Measurements from ENCODE around the gene FAM3C. TPM values are rescaled to one million over a fixed set of nuclear protein-coding genes. Genes with fewer than 3 reads are reported as not detected.

The FAM3C gene
- total RNA-seq, 1 experiment from 2014 or later, result 37.9 TPM

GRCh38 chr7:121366852-121367431, 29.2 kb downstream of the FAM3C start:
- H3K27ac ChIP-seq (ENCODE audit: low read length), result no peak overlapping the region
- peaks cover 38% of the 10 kb centered on the region for H3K36me3 ChIP-seq (ENCODE audit: low read depth, low read length)

GRCh38 chr7:121360564-121360963, 35.5 kb downstream of the FAM3C start:
- intact Hi-C loops (cut with micrococcal nuclease), result no loop called here
- peaks cover 35% of the 10 kb centered on the region for H3K36me3 ChIP-seq (ENCODE audit: low read depth, low read length)
- no TSS peak for BruUV-seq (replicated peaks)
- ATAC-seq (no peak), DNase-seq (no peak)
- CTCF ChIA-PET, result no interaction called here
- TF ChIP-seq EZH2phosphoT487 (IDR thresholded peaks at IDR 0.05; ENCODE audit: borderline replicate concordance, low read length) (no peak), EZH2 (IDR thresholded peaks at IDR 0.05; ENCODE audit: low read length, unreplicated experiment) (no peak)
- TF ChIP-seq, protein P1, sequence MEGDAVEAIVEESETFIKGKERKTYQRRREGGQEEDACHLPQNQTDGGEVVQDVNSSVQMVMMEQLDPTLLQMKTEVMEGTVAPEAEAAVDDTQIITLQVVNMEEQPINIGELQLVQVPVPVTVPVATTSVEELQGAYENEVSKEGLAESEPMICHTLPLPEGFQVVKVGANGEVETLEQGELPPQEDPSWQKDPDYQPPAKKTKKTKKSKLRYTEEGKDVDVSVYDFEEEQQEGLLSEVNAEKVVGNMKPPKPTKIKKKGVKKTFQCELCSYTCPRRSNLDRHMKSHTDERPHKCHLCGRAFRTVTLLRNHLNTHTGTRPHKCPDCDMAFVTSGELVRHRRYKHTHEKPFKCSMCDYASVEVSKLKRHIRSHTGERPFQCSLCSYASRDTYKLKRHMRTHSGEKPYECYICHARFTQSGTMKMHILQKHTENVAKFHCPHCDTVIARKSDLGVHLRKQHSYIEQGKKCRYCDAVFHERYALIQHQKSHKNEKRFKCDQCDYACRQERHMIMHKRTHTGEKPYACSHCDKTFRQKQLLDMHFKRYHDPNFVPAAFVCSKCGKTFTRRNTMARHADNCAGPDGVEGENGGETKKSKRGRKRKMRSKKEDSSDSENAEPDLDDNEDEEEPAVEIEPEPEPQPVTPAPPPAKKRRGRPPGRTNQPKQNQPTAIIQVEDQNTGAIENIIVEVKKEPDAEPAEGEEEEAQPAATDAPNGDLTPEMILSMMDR (conservative IDR thresholded peaks at IDR 0.05; ENCODE audit: low read depth, low read length), result no peak
- H3K4me1 ChIP-seq (ENCODE audit: insufficient read depth, low read length), result no peaks in the 10 kb centered on the region
- no peak overlapping the region for H3K4me2 ChIP-seq (ENCODE audit: low read length)
- no peaks in the 10 kb centered on the region for H3K27me3 ChIP-seq (ENCODE audit: low read length)
- POLR2A ChIA-PET (ENCODE audit: unreplicated experiment), result no interaction called here
- no peak overlapping the region for H3K4me3 ChIP-seq (ENCODE audit: low read length)
- H2AFZ ChIP-seq (ENCODE audit: low read length), result no peak overlapping the region
- no peaks in the 10 kb centered on the region for H4K20me1 ChIP-seq (ENCODE audit: low read length)
- H3K79me2 ChIP-seq (ENCODE audit: low read length), result no peaks in the 10 kb centered on the region
- H3K9me2 ChIP-seq (replicated peaks; ENCODE audit: low read length), result no peaks in the 10 kb centered on the region
- no peak overlapping the region for H3K9ac ChIP-seq (ENCODE audit: low read length)
- no peaks in the 10 kb centered on the region for H3F3A ChIP-seq (ENCODE audit: low read length, unreplicated experiment)
- H3K9me3 ChIP-seq (ENCODE audit: low read length), result no peaks in the 10 kb centered on the region
- no peak overlapping the region for H3K27ac ChIP-seq (ENCODE audit: low read length)

More at GRCh38 chr7:121366852-121367431, 29.2 kb downstream of the FAM3C start:
- BruUV-seq (replicated peaks), result no TSS peak
- Histone ChIP-seq H3K4me2 (ENCODE audit: low read length) (no peak overlapping the region), H2AFZ (ENCODE audit: low read length) (no peak overlapping the region), H3K4me1 (ENCODE audit: insufficient read depth, low read length) (peaks cover 9% of the 10 kb centered on the region), H4K20me1 (ENCODE audit: low read length) (no peaks in the 10 kb centered on the region), H3K9me2 (replicated peaks; ENCODE audit: low read length) (no peaks in the 10 kb centered on the region), H3K4me3 (ENCODE audit: low read length) (no peak overlapping the region), H3K79me2 (ENCODE audit: low read length) (no peaks in the 10 kb centered on the region), H3K27me3 (ENCODE audit: low read length) (no peaks in the 10 kb centered on the region), H3K9me3 (ENCODE audit: low read length) (no peaks in the 10 kb centered on the region), H3K9ac (ENCODE audit: low read length) (no peak overlapping the region), H3F3A (ENCODE audit: low read length, unreplicated experiment) (no peaks in the 10 kb centered on the region)
- TF ChIP-seq, protein P1 (conservative IDR thresholded peaks at IDR 0.05; ENCODE audit: low read depth, low read length), result peak; percentile 86
- no peak for TF ChIP-seq EZH2 (IDR thresholded peaks at IDR 0.05; ENCODE audit: low read length, unreplicated experiment)
- no peak for TF ChIP-seq EZH2phosphoT487 (IDR thresholded peaks at IDR 0.05; ENCODE audit: borderline replicate concordance, low read length)
- peak; percentile 46 for DNase-seq
- peak; percentile 53 for ATAC-seq
- intact Hi-C loops (cut with micrococcal nuclease), result loop anchor here (1.0 to 2.0 kb wide), 5 partner anchors 20 to 627 kb away; no protein-coding TSS in a partner anchor
- POLR2A ChIA-PET (ENCODE audit: unreplicated experiment), result interaction anchor here (0.6 kb wide), 1 partner anchor 30 kb away, joined by 3 read pairs; no protein-coding TSS in a partner anchor
- CTCF ChIA-PET, result interaction anchor here (0.6 to 1.4 kb wide), 5 partner anchors 29 to 628 kb away, joined by 3 to 8 read pairs (median 5); partner anchors contain the start of gene FAM3C

GRCh38 chr7:121355574-121355973, 40.5 kb downstream of the FAM3C start:
- H2AFZ ChIP-seq (ENCODE audit: low read length), result no peak overlapping the region
- H3K4me2 ChIP-seq (ENCODE audit: low read length), result no peak overlapping the region
- H3K9me2 ChIP-seq (replicated peaks; ENCODE audit: low read length), result no peaks in the 10 kb centered on the region
- H3K4me1 ChIP-seq (ENCODE audit: insufficient read depth, low read length), result no peaks in the 10 kb centered on the region
- intact Hi-C loops (cut with micrococcal nuclease), result no loop called here
- no TSS peak for BruUV-seq (replicated peaks)
- H4K20me1 ChIP-seq (ENCODE audit: low read length), result no peaks in the 10 kb centered on the region
- H3K27me3 ChIP-seq (ENCODE audit: low read length), result no peaks in the 10 kb centered on the region
- H3K9ac ChIP-seq (ENCODE audit: low read length), result no peak overlapping the region
- no peaks in the 10 kb centered on the region for H3K79me2 ChIP-seq (ENCODE audit: low read length)
- DNase-seq (no peak), ATAC-seq (peak; percentile 40)
- no peaks in the 10 kb centered on the region for H3K9me3 ChIP-seq (ENCODE audit: low read length)
- ChIA-PET CTCF (no interaction called here), POLR2A (ENCODE audit: unreplicated experiment) (no interaction called here)
- H3K27ac ChIP-seq (ENCODE audit: low read length), result no peak overlapping the region
- peaks cover 23% of the 10 kb centered on the region for H3K36me3 ChIP-seq (ENCODE audit: low read depth, low read length)
- no peak overlapping the region for H3K4me3 ChIP-seq (ENCODE audit: low read length)
- H3F3A ChIP-seq (ENCODE audit: low read length, unreplicated experiment), result no peaks in the 10 kb centered on the region
- no peak for TF ChIP-seq EZH2 (IDR thresholded peaks at IDR 0.05; ENCODE audit: low read length, unreplicated experiment)
- TF ChIP-seq, protein P1 (conservative IDR thresholded peaks at IDR 0.05; ENCODE audit: low read depth, low read length), result no peak
- no peak for TF ChIP-seq EZH2phosphoT487 (IDR thresholded peaks at IDR 0.05; ENCODE audit: borderline replicate concordance, low read length)
